Esophagus muscularis mucosa (tissue), 3 donors: ENCODE measurements around the gene MPO.

Experiments used
- CTCF ChIP-seq, 3 experiments: fragments of 200-600 bp in 2 of 3; fragments of 450-650 bp in 1 of 3; sonication (generic) in 2 of 3; IDR thresholded peaks; one replicate each; pipeline ENCODE4 v1.5.1; 2017 to 2019; ENCODE audit warnings: antibody characterized with exemption in 3 of 3, mild to moderate bottlenecking in 2 of 3, moderate library complexity in 1 of 3
- POLR2A ChIP-seq: fragments of 450-650 bp; IDR thresholded peaks from one replicate; pipeline ENCODE4 v1.6.1; 2017; ENCODE audit warnings: antibody characterized with exemption, moderate library complexity, mild to moderate bottlenecking, low read depth
- POLR2AphosphoS5 ChIP-seq, 2 donors: sonication (generic); formaldehyde crosslinking; IDR thresholded peaks; one replicate each; pipeline ENCODE4 v1.6.1; 2017; ENCODE audit warnings: antibody characterized with exemption in 2 of 2

GRCh38 chr17:58325976-58326468 is 45.3 kb upstream of the MPO start:
- TF ChIP-seq CTCF (IDR thresholded peaks at IDR 0.05) (no peak), POLR2AphosphoS5 (IDR thresholded peaks at IDR 0.05) (no peak), POLR2A (no peak)
